GM21786 (cell line): ENCODE measurements around the gene PPOX.

ENCODE experiments used
- ATAC-seq: cut with Tn5 transposase; IDR thresholded peaks from one replicate; pipeline ENCODE4 v1.9.1; 2021; ENCODE audit not compliant: unreplicated experiment

Gene PPOX

GRCh38 chr1:161153176-161153575 lies 13.1 kb upstream of the PPOX start:
- ATAC-seq = no peak

- ATAC-seq = peak; percentile 88
Measured at GRCh38 chr1:161153682-161154337, 12.4 kb upstream of the PPOX start, which contains the start of gene UFC1. TSS of gene UFC1 (plus strand) at chr1:161153978. CDS start at chr1:161153998, 20 bp downstream.

- no peak for ATAC-seq
Measured at GRCh38 chr1:161157867-161158266, 8.4 kb upstream of the PPOX start.

- no peak for ATAC-seq
Measured at GRCh38 chr1:161158316-161159010, 7.8 kb upstream of the PPOX start.

GRCh38 chr1:161159087-161159912 lies 6.9 kb upstream of the PPOX start, which contains the start of gene USP21:
TSS of gene USP21 (plus strand) at chr1:161159500. CDS start at chr1:161160641, 1,141 bp downstream.
- peak; percentile 87 for ATAC-seq

- ATAC-seq = no peak
Measured at GRCh38 chr1:161159913-161160243, 6.3 kb upstream of the PPOX start.

GRCh38 chr1:161160671-161161145 lies 5.5 kb upstream of the PPOX start:
- no peak for ATAC-seq

GRCh38 chr1:161161652-161162051 lies 4.6 kb upstream of the PPOX start:
- no peak for ATAC-seq

GRCh38 chr1:161162052-161162451 lies 4.2 kb upstream of the PPOX start:
- ATAC-seq = no peak

- ATAC-seq = no peak
Measured at GRCh38 chr1:161162806-161163205, 3.4 kb upstream of the PPOX start.

- ATAC-seq = no peak
Measured at GRCh38 chr1:161163793-161164192, 2.4 kb upstream of the PPOX start.

- ATAC-seq = no peak
Measured at GRCh38 chr1:161164901-161165610, 1.2 kb upstream of the PPOX start.

- no peak for ATAC-seq
Measured at GRCh38 chr1:161166669-161167548, 683 bp downstream of the PPOX start.

- no peak for ATAC-seq
Measured at GRCh38 chr1:161168906-161169305, 2.7 kb downstream of the PPOX start.

GRCh38 chr1:161171191-161171590 lies 5.0 kb downstream of the PPOX start:
- no peak for ATAC-seq

GRCh38 chr1:161171696-161172095 lies 5.5 kb downstream of the PPOX start:
- ATAC-seq = no peak

- no peak for ATAC-seq
Measured at GRCh38 chr1:161172349-161172748, 6.1 kb downstream of the PPOX start.

- no peak for ATAC-seq
Measured at GRCh38 chr1:161172776-161173376, 6.7 kb downstream of the PPOX start.

GRCh38 chr1:161173711-161174110 lies 7.5 kb downstream of the PPOX start:
- ATAC-seq = no peak

GRCh38 chr1:161174911-161175310 lies 8.7 kb downstream of the PPOX start:
- no peak for ATAC-seq
